Measurements from ENCODE around the gene MTARC2.

DNA sequence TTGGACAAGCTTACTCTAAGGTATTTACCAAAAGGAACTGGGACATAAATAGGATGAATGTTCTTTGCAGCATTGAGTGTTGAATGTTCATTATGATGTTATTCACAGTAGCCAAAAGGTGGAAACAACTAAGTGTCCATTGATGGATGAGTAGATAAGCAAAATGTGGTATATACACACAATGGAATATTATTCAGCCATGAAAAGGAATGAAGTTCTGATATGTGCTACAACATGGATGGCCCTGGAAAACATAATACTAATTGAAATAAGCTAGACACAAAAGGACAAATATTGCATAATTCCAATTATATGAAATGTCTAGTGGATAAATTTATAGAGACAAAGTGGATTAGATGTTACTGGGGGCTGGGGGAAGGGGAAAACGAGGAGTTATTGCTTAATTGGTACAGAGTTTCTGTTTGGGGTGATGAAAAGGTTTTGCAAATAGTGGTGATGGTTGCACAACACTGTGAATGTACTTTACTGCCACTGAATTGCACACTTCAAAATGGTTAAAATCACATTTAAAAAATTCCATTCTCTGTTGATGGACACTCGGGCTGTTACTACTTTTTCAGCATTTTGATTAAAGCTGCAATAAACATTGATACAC lies 41.5 kb downstream of the MTARC2 start:
- TF ChIP-seq POLR2AphosphoS5 (IDR thresholded peaks at IDR 0.05; ENCODE audit: low read depth, low read length), result no peak
- no peak for TF ChIP-seq TAF1 (IDR thresholded peaks at IDR 0.05; ENCODE audit: borderline replicate concordance, insufficient read depth, low read length)
- TF ChIP-seq, protein P1, sequence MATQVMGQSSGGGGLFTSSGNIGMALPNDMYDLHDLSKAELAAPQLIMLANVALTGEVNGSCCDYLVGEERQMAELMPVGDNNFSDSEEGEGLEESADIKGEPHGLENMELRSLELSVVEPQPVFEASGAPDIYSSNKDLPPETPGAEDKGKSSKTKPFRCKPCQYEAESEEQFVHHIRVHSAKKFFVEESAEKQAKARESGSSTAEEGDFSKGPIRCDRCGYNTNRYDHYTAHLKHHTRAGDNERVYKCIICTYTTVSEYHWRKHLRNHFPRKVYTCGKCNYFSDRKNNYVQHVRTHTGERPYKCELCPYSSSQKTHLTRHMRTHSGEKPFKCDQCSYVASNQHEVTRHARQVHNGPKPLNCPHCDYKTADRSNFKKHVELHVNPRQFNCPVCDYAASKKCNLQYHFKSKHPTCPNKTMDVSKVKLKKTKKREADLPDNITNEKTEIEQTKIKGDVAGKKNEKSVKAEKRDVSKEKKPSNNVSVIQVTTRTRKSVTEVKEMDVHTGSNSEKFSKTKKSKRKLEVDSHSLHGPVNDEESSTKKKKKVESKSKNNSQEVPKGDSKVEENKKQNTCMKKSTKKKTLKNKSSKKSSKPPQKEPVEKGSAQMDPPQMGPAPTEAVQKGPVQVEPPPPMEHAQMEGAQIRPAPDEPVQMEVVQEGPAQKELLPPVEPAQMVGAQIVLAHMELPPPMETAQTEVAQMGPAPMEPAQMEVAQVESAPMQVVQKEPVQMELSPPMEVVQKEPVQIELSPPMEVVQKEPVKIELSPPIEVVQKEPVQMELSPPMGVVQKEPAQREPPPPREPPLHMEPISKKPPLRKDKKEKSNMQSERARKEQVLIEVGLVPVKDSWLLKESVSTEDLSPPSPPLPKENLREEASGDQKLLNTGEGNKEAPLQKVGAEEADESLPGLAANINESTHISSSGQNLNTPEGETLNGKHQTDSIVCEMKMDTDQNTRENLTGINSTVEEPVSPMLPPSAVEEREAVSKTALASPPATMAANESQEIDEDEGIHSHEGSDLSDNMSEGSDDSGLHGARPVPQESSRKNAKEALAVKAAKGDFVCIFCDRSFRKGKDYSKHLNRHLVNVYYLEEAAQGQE (IDR thresholded peaks at IDR 0.05; ENCODE audit: insufficient read depth in 1 of 2, low read depth in 2 of 2, low read length in 2 of 2), result no peak
- no peak for TF ChIP-seq SIN3A (IDR thresholded peaks at IDR 0.05; ENCODE audit: borderline replicate concordance, insufficient read depth, low read length)

Measured in PFSK-1 (cell line).